Measurements from ENCODE around the gene UBE2G2.

Gene UBE2G2

GRCh38 chr21:44749759-44750674, 51.6 kb downstream of the UBE2G2 start:
- TF ChIP-seq, protein P1, sequence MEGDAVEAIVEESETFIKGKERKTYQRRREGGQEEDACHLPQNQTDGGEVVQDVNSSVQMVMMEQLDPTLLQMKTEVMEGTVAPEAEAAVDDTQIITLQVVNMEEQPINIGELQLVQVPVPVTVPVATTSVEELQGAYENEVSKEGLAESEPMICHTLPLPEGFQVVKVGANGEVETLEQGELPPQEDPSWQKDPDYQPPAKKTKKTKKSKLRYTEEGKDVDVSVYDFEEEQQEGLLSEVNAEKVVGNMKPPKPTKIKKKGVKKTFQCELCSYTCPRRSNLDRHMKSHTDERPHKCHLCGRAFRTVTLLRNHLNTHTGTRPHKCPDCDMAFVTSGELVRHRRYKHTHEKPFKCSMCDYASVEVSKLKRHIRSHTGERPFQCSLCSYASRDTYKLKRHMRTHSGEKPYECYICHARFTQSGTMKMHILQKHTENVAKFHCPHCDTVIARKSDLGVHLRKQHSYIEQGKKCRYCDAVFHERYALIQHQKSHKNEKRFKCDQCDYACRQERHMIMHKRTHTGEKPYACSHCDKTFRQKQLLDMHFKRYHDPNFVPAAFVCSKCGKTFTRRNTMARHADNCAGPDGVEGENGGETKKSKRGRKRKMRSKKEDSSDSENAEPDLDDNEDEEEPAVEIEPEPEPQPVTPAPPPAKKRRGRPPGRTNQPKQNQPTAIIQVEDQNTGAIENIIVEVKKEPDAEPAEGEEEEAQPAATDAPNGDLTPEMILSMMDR (conservative IDR thresholded peaks at IDR 0.05; ENCODE audit: low read depth, low read length): no peak
- no peak for DNase-seq (ENCODE audit: low read depth)
- H3K4me3 ChIP-seq (ENCODE audit: low read depth, low read length): no peak overlapping the region

DNA sequence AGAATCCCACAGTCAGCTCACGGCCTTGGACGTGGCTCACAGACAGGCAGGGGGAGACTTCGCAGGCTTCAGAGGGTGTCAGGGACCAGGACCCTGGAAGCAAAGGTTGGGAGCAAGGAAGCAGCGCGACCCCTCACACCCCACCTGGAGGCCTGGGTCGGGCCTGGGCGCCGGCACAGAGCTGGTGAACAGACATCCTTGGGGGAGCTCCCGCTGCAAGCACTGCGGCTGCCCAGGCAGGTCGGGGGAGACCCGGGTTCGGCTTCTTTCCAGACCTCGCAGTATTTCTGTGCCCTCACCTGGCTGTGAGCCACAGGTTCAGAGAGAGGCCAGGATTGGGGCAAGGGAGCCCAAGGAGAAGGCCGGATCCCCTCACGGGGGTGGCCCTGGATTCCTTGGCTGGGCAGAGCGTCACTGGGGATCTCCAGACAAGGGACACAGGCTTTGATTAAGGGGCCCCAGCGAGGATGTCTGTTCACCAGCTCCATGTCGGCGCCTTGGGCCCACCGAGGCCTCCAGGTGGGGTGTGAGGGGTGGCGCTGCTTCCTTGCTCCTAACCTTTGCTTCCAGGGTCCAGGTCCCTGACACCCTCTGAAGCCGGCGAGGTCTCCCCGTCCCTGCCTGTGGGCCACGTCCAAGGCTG, 52.4 kb downstream of the UBE2G2 start:
- TF ChIP-seq, protein P1 (conservative IDR thresholded peaks at IDR 0.05; ENCODE audit: low read depth, low read length): no peak
- no peak overlapping the region for H3K4me3 ChIP-seq (ENCODE audit: low read depth, low read length)
- no peak for DNase-seq (ENCODE audit: low read depth)

DNA sequence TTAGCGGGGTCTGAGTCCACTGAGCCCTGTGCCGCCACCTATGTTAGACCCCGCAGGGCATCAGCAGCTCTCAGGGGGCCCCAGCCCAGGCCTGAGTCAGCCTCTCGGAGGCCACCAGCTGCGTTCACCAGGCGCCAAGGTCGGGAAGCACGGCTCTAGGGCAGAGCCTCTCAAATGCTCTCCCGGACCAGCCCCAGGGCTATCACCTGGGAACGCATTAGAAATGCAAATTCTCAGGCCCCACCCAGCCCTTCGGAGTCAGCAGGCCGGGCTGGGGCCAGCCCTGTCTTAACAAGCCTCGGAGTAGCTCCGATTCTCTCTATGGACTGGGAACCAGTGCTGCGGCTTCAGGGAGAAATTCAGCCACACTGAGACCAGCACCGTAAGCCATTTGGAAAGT, 53.0 kb downstream of the UBE2G2 start:
- H3K4me3 ChIP-seq (ENCODE audit: low read depth, low read length): no peak overlapping the region
- no peak for DNase-seq (ENCODE audit: low read depth)
- TF ChIP-seq, protein P1 (conservative IDR thresholded peaks at IDR 0.05; ENCODE audit: low read depth, low read length): no peak

DNA sequence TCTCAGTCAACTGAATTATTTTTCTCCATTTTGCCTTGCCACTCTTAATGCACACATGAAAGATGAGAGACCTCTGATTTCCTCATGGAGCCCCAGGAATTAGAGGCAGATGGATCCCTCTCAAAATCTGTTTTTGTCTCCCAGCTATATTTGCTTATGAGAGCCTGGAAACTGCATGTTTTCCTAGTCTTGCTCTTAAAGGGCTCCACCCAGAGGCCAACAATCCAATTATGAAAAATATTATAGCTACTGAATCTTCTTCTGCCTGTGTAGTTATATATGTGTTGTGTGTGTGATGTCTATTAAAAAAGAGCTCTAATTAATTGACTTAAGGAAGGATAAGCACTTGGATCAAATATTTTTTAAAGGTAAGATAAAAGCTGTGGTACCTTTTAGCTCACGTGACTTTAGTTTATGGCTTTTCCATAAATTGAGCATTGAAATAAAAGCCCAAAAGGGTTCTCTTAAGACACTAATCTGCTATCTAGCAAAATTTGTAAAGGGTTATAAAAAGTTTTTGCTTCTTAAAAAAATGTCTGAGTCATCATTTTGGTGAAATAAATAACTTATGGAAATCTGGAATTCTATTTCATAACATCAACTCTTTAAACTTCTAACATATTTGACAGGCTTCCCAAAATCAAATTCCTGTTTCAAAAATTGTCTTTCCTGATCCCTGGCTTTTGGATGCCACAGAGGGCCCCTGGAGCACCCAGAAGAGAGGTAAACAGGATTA, 59.0 kb downstream of the UBE2G2 start:
- DNase-seq (ENCODE audit: low read depth): peak; percentile 56
- TF ChIP-seq, protein P1 (conservative IDR thresholded peaks at IDR 0.05; ENCODE audit: low read depth, low read length): peak; percentile 53
- no peak overlapping the region for H3K4me3 ChIP-seq (ENCODE audit: low read depth, low read length)

DNA sequence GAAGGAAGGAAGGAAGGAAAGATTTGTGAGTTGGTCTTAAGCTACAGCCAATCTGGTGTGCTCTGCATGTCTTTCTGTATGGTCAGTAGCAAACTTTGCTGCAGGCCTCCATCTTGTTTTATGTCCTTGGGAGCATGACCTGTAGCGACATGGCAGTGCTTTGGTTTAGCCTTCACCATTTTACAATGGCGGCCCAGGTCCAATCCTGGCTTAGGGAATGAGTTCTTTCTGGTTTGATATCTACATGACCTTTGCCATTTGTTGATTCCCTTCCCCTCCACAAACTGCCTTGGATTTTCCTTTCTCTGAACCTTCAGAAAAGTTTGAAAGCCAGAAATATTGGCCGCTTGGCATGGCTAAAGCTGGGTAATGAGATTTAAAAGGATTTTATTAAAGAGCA, 59.7 kb downstream of the UBE2G2 start:
- no peak for DNase-seq (ENCODE audit: low read depth)
- TF ChIP-seq, protein P1 (conservative IDR thresholded peaks at IDR 0.05; ENCODE audit: low read depth, low read length): no peak
- no peak overlapping the region for H3K4me3 ChIP-seq (ENCODE audit: low read depth, low read length)

DNA sequence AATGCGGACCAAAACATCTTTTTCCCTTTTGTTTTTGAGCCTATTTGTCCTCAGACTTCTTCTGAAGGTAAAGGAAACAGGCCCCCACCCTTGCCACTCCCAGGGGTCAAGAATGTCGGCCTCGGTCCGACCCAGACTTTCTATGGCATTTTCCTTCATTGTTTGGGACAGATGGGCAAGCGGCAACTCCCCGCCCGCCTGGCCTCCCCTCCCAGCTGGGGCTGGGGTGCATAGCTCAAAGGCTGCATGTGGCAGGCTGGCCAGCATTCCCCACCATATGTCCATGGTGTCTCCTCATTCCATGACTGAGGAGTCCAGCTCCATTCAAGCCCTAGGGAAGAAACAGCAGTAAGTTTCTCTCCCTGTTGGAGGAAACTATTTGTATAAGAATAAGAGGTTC, 60.9 kb downstream of the UBE2G2 start:
- TF ChIP-seq, protein P1 (conservative IDR thresholded peaks at IDR 0.05; ENCODE audit: low read depth, low read length): no peak
- DNase-seq (ENCODE audit: low read depth): no peak
- no peak overlapping the region for H3K4me3 ChIP-seq (ENCODE audit: low read depth, low read length)
